SKM-1 (cell line): Measurements from ENCODE around the gene TGM4.
"Not testable (repeated sequence)": the region's sequence is repeated elsewhere in the genome, so short reads cannot be mapped to it uniquely, and the experiment has no call there.

ENCODE experiments used
- DNase-seq: peaks from one replicate; lab custom pipeline; 2025; ENCODE audit not compliant: unreplicated experiment; lab: John Stamatoyannopoulos, UW

TGM4 gene

DNA sequence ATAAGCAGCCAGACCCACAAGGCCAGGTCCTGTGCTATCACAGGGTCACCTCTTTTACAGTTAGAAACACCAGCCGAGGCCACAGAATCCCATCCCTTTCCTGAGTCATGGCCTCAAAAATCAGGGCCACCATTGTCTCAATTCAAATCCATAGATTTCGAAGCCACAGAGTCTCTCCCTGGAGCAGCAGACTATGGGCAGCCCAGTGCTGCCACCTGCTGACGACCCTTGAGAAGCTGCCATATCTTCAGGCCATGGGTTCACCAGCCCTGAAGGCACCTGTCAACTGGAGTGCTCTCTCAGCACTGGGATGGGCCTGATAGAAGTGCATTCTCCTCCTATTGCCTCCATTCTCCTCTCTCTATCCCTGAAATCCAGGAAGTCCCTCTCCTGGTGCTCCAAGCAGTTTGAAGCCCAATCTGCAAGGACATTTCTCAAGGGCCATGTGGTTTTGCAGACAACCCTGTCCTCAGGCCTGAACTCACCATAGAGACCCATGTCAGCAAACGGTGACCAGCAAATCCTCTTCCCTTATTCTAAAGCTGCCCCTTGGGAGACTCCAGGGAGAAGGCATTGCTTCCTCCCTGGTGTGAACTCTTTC, 39.6 kb downstream of the TGM4 start:
- peak; percentile 41 for DNase-seq

DNA sequence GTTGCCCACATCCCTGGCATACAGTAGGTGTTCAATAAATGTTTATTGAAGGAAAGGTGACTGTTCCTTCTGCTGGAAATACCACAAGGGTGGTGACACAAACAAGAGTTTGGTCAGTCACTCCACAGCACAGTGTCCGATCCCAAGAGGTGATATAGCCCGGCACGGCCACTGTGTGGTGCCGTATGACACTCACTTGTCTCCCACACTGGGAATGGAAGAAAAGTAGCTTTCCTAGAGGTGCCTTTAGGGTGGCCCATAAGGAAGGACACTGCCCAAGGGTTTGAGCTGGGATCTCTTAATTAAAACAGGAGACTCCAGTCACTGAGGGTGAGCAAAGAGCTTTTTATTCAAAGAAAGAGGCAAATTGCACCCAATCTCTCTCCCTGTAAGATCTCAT, 40.5 kb downstream of the TGM4 start:
- DNase-seq: no peak

DNA sequence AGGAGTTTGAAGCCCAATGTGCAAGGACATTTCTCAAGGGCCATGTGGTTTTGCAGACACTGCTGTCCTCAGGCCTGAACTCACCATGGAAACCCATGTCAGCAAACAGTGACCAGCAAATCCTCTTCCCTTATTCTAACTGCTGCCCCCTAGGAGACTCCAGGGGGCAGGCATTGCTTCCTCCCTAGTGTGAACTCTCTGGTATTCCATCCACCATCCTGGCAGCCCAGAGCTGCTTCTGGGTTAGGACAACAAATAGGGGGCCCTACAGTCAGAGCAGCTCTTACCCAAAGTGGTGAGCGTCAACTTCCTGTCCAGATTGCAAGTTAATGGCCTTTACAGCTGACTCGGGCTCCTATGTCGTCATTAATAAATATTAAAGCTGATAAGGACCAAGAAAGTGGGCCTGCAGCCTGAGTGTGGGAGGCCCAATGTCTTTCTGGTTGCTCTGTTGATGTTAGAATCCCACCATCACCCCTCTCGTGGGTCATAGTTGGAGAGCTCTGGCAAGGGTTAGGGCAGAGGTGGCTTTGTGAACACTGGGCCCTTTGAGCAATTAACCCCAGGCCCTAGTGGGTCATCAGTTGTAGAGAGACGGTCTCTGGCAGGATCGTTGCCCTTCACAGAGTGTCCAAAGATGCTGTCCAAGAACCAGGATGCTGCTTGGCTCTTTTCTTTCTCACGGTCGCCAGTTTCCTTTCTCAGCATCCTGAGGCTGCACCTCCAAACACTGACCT, 41.5 kb downstream of the TGM4 start:
- DNase-seq: no peak

DNA sequence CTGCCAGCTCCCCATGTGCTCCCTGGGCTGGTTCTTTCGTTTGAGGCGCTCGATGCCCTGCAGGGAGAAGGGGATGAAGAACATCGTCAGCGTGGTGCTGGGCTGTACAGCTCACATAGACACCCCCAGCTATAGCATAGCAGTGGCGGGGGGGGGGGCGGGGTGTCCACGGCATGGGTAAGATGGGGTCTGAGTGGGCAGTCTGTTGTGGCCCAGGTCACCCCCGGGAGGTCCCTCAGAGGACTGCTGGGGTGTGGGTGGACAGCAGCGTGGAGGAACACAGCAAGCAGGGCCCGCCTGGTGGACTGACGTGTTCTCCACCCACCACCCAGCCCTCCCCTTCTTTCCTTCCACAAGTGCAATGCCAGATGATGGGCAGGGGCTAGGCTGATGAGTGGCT, 43.7 kb downstream of the TGM4 start:
- no peak for DNase-seq

DNA sequence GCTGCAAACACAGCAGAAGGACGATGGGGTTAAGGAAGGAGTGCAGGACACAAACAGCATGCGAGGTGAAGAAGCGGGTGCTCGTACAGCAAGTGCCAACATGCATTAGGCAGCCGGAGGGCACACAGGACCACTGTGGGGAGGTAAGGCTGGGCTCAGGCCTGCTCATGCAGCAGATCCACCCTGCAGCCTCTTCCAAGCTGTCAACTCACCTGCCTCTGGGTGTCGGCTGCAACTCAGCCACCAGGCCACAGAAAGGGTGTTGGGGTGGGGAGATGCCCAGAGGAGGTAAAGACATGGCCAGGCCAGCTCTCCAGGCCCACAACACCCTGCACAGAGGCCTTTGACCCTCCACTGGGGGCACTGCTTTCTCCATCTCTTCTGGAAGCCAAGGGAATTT, 44.2 kb downstream of the TGM4 start:
- DNase-seq: no peak

DNA sequence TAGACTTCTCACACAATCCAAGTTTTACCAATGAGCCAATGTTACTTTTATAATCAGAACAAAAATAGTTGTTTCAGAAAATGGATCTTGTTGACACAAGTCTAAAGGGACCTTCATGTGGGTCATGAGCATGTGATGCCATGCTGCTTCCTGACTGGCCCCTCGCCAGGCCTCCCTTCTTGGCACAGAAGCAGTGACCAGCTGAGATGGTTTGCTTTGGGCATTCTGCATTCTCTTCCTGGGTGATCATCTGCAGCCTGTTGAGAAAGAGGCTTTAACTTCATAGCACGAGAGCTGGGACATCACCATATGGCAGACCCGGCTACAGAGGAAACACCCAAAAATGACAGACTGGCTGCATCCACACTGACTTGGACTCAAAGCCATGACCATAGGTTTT, 45.7 kb downstream of the TGM4 start:
- no peak for DNase-seq

DNA sequence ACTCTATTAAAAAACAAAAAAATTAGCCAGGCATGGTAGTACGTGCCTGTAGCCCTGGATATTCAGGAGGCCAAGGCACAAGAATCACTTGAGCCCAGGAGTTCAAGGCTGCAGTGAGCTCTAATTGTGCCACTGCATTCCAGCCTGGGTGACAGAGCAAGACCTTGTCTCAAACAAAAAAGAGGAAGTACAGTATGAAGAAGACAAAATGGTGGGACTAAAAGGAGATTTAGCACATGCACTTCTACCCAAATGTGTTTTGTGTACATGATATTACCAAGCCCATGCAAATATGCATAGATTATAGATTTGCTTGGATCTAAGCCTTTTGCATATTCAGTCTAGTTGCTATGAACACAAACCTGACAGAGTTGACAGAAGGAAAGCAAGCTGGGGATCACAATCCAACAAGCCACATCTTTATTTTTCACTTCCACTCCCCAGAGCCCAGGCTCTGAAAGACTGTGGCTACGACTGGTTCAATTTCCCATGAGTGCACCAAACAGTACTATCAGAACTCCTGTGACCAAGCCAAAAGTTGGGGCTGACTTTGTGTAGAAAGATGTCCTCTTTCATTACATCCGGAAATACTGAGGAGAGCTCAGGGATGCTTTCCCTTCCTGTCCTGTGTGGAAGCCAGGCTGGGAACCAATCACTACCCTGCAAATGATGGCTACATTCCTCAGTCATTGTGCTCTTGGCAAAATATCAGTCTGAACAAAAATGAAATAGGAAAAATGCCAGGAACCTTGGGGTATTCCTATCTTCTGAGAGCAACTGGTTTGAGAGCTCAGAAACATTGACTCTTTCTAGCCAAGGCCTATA, 49.4 kb downstream of the TGM4 start:
- DNase-seq: no peak

DNA sequence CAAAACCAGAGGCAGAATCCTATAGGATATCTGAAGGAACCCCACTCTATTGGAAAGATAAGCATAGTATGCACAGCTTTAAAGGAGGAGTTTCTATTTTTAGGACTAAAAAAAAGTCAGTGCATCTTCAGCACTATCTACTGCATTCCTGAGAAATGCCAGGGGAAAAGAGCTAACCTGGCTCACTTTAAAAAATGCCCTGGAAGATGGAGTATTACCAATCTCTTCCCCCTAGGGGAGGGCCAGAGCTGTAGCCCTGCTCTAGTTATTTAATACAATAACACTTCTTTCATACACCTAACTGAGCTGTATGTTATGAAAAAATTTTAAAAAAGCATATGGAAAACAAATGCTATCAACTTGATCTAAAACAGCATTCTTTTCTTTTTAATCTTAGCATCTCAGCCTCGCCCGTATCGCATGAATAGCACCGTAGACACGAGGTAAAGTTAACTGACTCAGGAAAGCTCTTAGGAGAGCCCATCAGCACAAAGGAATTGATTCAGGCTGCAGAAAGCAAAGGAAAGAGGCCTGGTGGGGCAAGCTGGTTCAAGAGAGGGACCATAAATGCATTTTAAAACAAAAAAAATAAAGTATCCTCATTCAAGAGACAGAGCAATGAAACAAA, 50.2 kb downstream of the TGM4 start:
- no peak for DNase-seq

DNA sequence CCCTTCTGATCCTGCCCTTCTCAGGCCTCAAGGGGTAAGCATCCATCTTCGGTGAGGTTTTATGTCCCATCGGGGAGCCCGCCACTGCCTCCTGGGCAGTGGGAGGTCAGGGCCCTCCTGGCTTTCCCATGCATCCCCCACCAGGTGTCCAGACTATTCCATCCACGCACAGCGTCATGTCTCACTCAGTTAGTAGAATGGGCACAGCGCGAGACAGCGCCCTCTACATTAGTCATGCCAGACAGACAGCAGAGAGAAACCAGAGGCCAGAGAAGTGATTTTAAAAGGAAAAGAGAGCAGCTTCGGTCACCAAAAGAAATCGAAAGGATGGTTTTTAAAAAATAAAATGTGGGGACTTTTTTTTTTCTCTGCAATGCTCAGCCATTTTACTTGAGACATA, 51.8 kb downstream of the TGM4 start:
- DNase-seq: no peak

DNA sequence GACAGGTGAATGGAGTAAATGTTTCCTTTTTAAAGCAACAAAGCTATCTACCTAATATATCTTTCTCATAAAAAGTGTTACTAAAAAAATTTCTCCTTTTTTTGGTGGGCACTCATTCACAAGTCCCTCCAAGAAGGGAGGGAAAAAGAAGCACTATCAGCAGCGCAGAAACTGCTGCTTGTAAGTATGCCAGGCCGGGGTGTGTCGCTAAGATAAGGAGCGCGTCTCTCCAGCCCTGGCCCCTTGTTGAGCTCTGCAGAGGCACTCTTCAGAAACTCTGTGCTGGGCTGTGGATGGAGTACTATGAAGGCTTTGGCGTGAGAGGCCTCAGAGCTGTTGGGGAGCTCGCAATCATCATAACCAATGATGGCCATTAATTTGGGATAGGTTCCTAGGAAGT, 52.5 kb downstream of the TGM4 start:
- no peak for DNase-seq

DNA sequence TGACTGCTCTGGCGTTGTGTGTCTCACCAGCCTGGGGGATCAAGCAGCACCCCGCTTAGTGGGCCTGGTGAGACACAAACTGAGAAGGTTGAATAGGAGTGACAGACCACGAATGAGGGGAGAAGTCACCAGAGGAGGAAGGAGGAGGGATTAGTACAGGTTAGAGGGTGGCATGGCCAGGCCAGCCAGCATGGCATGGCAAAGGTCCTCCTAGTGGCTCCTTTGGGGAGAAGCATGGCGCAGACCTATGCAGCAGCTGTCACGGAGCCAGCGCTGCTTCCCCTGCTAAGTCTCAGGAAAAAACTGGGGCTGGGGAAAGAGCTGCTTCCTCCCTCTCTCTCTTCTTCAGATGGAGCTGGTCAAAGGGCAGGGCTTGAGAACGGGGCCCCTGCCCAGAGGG, 53.0 kb downstream of the TGM4 start:
- no peak for DNase-seq

DNA sequence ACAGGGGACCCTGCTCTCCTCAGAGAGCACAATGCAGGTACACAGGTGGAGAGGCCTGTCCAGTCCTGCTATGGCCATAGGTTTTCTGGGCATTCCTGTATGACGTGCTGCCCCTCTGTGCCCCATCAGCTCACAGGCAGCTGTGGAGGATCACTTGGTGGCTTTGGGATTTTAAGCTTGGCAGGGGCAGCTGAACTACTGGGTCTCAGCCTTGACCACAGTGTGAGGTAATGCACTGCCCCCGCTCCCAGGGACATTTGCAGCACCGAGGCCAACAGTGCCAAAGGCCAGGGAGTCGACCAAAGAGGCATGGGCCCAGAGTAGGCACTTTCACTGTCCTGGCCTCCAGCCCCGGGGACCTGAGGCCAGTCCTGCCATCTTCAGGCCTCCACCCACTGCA, 55.4 kb downstream of the TGM4 start:
- no peak for DNase-seq

DNA sequence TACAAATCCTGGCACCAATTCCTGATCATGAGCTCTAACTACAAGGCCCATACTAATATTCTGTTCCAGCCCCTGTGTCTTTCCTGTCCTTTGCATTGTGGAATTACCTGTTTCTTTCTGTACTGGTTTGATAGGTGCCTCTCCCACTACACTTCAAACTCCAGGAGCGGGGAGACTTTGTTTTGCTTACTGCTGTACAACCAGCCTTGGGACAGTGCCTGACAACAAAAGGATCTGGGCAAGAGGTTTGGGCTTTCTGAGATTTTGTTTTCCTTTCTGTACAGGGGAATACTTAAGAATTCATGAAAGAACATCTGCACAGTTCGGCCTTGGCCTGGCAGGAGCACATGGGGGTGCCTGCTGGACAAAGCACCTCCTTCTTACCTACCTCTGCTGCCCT, 56.5 kb downstream of the TGM4 start:
- no peak for DNase-seq

DNA sequence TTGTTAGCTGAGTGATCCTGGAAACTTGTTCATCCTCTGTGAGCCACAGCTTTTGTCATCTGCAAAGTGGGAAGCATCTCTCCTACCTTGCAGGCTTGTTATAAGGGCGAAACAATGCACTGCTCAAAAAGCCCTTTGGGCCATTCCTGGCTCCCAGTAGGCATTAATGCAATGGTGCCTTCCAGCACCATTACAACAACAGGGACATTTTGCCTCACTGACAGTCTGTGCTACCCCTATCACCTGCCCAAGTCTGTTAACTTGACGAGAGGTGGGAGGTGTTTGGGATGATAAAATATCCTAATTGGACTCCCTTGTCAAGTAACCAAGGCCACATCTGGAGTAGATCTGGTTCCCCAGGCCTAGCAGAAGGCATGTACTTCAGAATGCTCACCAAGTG, 57.4 kb downstream of the TGM4 start:
- DNase-seq: no peak

DNA sequence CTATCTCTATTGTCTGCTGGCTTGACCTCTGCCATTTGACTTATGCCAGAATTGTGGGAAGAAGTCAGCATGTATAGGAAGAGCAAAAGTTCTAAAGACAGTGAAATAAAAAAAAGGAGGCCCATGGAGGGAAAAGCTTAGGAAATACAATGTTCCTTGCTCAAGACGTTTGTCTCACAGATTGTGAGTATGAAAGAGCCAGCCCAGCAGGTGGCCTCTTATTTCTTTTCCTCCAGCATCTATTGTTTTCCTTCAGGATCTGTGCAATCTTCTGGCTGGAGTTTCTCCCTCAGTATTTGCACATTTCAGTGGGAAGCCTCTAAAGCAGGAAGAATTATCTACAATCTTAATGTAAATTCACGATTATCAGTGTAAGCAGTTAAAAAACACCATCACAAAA, 57.9 kb downstream of the TGM4 start:
- no peak for DNase-seq

DNA sequence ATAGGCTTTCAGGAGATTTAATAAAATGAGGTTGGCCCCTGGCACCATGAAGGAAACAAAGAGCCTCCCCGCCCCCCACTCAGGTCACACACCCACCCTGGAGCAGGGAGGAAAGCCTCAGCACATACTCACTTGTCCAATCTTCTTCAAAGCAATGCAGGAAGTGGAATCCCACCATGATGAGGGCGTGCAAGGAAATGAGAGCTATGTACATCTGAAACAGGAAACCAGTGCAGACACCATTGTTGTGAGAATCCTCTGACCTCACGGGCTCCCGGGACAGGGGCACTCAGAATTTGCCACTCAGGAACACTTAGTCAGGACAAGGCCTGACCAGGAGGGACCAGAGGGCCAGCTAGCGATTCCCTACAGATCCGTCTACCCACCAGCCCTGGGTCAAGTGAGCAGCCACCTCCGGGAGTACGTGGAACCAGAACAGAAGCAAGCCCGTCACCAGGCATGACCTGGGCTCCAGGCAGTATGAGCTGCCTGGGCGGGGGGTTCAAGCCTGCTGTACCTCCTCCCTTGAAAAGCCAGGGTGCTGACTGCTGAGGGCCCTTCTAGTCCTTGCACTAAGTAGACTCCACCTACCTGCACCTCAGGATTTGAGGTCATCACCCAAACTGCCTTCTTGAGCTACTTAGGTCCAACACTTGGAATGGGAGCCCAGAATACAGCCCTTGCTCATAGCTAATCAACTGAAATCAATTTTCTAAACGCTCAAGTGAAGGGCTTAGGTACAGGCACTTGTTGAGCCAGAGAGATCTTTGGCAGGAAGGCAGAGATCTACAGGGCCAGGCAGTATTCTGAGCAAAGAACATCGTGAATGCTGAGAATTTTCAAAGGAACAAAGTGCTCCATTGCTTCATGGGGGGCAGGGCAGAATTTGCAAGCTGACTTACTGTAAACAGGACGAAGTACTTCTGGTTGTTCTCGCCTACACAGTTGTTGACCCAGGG, 58.9 kb downstream of the TGM4 start:
- no peak for DNase-seq

DNA sequence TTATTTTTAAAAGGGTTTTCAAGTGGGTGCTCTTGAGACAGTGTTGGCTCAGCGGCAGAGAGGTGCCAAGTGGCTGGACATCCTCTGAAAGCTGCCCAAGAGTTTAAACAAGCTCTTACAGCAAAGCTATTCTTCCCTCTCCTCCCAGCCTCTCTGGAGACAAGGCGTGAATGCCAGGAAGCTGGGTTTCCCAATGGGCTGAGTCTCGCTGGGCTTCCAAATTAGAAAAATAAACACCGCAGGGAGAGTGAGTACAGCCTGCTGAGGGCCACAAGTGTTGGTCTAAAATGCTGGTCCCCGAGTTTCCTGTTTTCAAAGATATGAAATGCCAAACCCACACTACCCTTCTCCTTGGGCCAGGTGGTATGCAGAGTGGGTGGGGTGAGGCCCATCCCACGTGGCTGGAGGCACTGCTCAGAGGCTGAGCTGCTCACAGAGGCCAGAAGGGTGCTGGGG, 65.2 kb downstream of the TGM4 start:
- no peak for DNase-seq

DNA sequence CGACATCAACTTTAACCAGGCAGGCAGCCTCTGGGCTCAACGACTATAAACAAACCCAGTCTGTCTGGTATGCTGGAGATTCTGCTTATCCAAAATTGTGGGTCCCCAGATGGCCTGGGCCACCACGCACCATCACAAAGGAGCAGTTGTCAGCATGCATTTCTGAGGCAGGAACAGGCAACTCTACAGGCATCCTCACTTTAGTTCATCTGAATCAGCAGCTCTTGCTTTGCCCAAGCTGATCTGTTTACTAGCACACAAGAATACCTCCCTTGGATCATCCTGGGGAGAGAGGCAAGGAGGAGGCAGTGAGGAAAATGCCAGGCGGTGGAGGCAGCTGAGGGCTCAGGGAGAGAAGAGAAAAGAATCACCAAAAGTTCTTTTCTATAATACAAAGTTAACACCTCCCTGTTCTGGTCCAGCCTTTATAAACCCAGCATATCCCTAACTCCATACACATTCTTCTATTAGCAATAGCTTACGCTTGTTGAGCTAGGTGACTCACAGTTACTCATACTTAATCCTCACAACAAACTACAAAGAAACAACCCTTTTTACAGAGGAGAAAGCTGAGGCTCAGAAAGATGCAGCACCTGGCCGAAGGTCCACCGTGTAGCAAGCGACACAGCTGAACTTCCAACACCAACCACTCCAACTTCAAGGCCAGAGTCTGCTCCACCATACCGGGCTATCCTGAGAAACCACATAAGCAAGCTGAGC, 68.0 kb downstream of the TGM4 start:
- no peak for DNase-seq

DNA sequence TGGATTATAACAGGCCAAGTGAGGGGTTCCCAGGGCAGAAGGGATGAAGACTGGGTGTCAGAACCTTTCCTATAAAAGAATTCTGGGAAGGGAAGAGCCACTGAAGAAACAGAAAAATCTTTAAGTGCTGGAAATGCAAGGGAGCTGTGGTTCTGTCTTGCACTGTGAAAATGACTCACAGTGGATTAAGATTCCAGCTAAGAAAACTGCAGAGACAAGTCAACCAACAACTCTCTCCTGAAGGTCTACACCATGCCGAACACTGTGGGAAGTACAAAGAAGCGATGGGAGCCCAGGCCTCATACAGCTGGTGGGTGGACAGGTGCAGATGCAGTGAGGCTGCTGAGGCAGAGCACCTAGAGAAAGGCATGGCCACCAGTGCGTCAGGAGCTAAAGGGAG, 73.8 kb downstream of the TGM4 start:
- DNase-seq: no peak

DNA sequence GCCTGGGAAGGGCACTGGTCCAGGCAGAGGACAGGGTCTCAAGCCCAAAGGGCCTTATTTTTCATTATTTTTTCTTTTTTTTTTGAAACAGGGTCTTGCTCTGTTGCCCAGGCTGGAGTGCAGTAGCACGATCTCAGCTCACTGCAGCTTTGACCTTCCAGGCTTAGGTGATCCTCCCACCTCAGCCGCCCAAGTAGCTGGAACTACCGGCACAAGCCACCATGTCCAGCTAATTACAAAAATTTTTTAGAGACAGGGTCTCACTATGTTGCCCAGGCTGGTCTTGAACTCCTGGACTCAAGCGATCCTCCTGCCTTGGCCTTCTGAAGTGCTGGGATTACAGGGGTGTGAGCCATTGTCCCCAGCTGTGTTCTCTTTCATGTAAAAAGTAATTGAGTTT, 75.4 kb downstream of the TGM4 start:
- not testable (repeated sequence) for DNase-seq
